DND-41 (cell line): ENCODE results near the gene COL20A1.

ENCODE experiments used
- CTCF ChIP-seq: IDR thresholded peaks from 2 replicates; pipeline ENCODE4 v1.5.1; 2012; ENCODE audit warnings: borderline replicate concordance, low read length, moderate library complexity, mild to moderate bottlenecking; ENCODE audit not compliant: poor library complexity, severe bottlenecking; ENCODE audit errors: extremely low read depth
- EZH2 ChIP-seq: IDR thresholded peaks from 3 replicates; pipeline ENCODE4 v1.6.1; 2012; ENCODE audit warnings: borderline replicate concordance, low read depth, mild to moderate bottlenecking, moderate library complexity, low read length, inconsistent platforms; ENCODE audit not compliant: severe bottlenecking

- TF ChIP-seq EZH2 (no peak), CTCF (no peak)
Observed at GRCh38 chr20:63380346-63380870, 87.4 kb downstream of the COL20A1 start.
